ENCODE results near the gene CTPS1. TPM values are rescaled to one million over a fixed set of nuclear protein-coding genes. Genes with fewer than 3 reads are reported as not detected.

CTPS1 gene
- polyA plus RNA-seq, 1 donor from 2014 or later = 76.1 TPM

- Histone ChIP-seq H3K9ac (ENCODE audit: low read length) (no peak overlapping the region), H4K20me1 (ENCODE audit: insufficient read depth) (no peaks in the 10 kb centered on the region), H3K27ac (ENCODE audit: low read length) (no peak overlapping the region), H3K36me3 (ENCODE audit: insufficient read depth, low read length) (peaks cover 6% of the 10 kb centered on the region), H3K4me3 (ENCODE audit: low read length) (no peak overlapping the region), H3K9me2 (ENCODE audit: insufficient read depth, low read length) (no peaks in the 10 kb centered on the region), H3K79me2 (replicated peaks; ENCODE audit: insufficient read depth, low read length) (no peaks in the 10 kb centered on the region), H3K4me2 (ENCODE audit: low read length) (no peak overlapping the region), H3K27me3 (ENCODE audit: insufficient read depth, low read depth, low read length) (no peaks in the 10 kb centered on the region), H3F3A (ENCODE audit: insufficient read depth, low read length, poor library complexity, severe bottlenecking) (no peaks in the 10 kb centered on the region), H2AFZ (ENCODE audit: low read depth, low read length) (no peak overlapping the region), H3K9me3 (ENCODE audit: low read length) (no peaks in the 10 kb centered on the region)
- TF ChIP-seq, protein P1, sequence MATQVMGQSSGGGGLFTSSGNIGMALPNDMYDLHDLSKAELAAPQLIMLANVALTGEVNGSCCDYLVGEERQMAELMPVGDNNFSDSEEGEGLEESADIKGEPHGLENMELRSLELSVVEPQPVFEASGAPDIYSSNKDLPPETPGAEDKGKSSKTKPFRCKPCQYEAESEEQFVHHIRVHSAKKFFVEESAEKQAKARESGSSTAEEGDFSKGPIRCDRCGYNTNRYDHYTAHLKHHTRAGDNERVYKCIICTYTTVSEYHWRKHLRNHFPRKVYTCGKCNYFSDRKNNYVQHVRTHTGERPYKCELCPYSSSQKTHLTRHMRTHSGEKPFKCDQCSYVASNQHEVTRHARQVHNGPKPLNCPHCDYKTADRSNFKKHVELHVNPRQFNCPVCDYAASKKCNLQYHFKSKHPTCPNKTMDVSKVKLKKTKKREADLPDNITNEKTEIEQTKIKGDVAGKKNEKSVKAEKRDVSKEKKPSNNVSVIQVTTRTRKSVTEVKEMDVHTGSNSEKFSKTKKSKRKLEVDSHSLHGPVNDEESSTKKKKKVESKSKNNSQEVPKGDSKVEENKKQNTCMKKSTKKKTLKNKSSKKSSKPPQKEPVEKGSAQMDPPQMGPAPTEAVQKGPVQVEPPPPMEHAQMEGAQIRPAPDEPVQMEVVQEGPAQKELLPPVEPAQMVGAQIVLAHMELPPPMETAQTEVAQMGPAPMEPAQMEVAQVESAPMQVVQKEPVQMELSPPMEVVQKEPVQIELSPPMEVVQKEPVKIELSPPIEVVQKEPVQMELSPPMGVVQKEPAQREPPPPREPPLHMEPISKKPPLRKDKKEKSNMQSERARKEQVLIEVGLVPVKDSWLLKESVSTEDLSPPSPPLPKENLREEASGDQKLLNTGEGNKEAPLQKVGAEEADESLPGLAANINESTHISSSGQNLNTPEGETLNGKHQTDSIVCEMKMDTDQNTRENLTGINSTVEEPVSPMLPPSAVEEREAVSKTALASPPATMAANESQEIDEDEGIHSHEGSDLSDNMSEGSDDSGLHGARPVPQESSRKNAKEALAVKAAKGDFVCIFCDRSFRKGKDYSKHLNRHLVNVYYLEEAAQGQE (IDR thresholded peaks at IDR 0.05; ENCODE audit: borderline replicate concordance) = no peak
- TF ChIP-seq MXI1 (conservative IDR thresholded peaks at IDR 0.05; ENCODE audit: poor library complexity, severe bottlenecking) (no peak), SMC3 (conservative IDR thresholded peaks at IDR 0.05; ENCODE audit: poor library complexity) (no peak), CTCF (IDR thresholded peaks at IDR 0.05; ENCODE audit: poor library complexity, severe bottlenecking) (no peak), EZH2 (IDR thresholded peaks at IDR 0.05; ENCODE audit: borderline replicate concordance, insufficient read depth, low read length, poor library complexity, severe bottlenecking) (no peak), TAF1 (IDR thresholded peaks at IDR 0.05; ENCODE audit: low read depth) (no peak)
Observed at GRCh38 chr1:41022424-41022823, 42.9 kb downstream of the CTPS1 start.

DNA sequence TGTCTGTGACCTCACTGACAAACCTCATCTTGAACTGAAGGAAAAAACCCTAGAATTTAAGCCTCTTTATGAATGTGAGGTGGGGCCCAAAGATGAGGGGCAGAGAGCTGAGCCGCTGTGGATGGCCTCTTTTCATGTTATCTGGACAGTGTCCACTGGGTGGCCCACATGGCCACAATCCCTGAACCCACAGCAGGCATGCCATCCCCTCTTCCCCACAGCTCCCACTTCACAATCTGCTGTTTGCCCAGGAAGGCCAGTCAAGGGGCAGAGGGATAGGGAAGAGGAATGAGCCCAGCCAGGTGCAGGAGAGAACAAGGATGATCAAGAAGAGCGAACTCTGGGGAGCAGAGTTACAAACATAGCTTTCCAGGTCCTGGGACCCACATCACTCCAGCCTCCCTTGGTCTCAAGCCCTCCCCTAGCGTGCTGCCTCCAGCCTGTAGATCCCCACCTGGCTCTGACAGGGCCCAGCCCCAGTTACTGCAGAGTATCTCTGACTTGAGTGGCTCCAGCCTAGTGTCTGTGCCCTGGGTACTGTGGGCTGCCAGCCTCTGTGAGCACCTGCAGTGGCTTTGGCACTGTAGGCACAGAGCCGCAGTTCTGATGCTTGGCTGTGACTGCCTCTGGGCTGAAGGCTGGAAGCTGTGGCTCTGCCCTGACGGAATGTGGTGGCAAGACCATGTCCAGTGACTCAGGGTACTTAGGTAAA, 43.9 kb downstream of the CTPS1 start:
- peaks cover 6% of the 10 kb centered on the region for H3K36me3 ChIP-seq (ENCODE audit: insufficient read depth, low read length)
- H3K27me3 ChIP-seq (ENCODE audit: insufficient read depth, low read depth, low read length) = no peaks in the 10 kb centered on the region
- H4K20me1 ChIP-seq (ENCODE audit: insufficient read depth) = no peaks in the 10 kb centered on the region
- no peak overlapping the region for H3K4me3 ChIP-seq (ENCODE audit: low read length)
- no peaks in the 10 kb centered on the region for H3F3A ChIP-seq (ENCODE audit: insufficient read depth, low read length, poor library complexity, severe bottlenecking)
- no peaks in the 10 kb centered on the region for H3K79me2 ChIP-seq (replicated peaks; ENCODE audit: insufficient read depth, low read length)
- H3K4me2 ChIP-seq (ENCODE audit: low read length) = no peak overlapping the region
- H3K9ac ChIP-seq (ENCODE audit: low read length) = no peak overlapping the region
- TF ChIP-seq EZH2 (IDR thresholded peaks at IDR 0.05; ENCODE audit: borderline replicate concordance, insufficient read depth, low read length, poor library complexity, severe bottlenecking) (no peak), RAD21 (conservative IDR thresholded peaks at IDR 0.05) (no peak), CTCF (IDR thresholded peaks at IDR 0.05; ENCODE audit: poor library complexity, severe bottlenecking) (no peak), MXI1 (conservative IDR thresholded peaks at IDR 0.05; ENCODE audit: poor library complexity, severe bottlenecking) (no peak), POLR2AphosphoS5 (IDR thresholded peaks at IDR 0.05) (no peak), EP300 (conservative IDR thresholded peaks at IDR 0.05; ENCODE audit: poor library complexity, severe bottlenecking) (no peak), TAF1 (IDR thresholded peaks at IDR 0.05; ENCODE audit: low read depth) (no peak), SMC3 (conservative IDR thresholded peaks at IDR 0.05; ENCODE audit: poor library complexity) (no peak)
- no peak overlapping the region for H2AFZ ChIP-seq (ENCODE audit: low read depth, low read length)
- H3K9me2 ChIP-seq (ENCODE audit: insufficient read depth, low read length) = no peaks in the 10 kb centered on the region
- no peak overlapping the region for H3K27ac ChIP-seq (ENCODE audit: low read length)
- H3K9me3 ChIP-seq (ENCODE audit: low read length) = no peaks in the 10 kb centered on the region
